Right forelimb (tissue), 1 donor: ENCODE results near the gene RPS28.
"Not testable (repeated sequence)": the region's sequence is repeated elsewhere in the genome, so short reads cannot be mapped to it uniquely, and the experiment has no call there.

Experiments used
- DNase-seq: peaks from one replicate; pipeline ENCODE4 v3.0.0-alpha.2; 2018

Gene RPS28

DNA sequence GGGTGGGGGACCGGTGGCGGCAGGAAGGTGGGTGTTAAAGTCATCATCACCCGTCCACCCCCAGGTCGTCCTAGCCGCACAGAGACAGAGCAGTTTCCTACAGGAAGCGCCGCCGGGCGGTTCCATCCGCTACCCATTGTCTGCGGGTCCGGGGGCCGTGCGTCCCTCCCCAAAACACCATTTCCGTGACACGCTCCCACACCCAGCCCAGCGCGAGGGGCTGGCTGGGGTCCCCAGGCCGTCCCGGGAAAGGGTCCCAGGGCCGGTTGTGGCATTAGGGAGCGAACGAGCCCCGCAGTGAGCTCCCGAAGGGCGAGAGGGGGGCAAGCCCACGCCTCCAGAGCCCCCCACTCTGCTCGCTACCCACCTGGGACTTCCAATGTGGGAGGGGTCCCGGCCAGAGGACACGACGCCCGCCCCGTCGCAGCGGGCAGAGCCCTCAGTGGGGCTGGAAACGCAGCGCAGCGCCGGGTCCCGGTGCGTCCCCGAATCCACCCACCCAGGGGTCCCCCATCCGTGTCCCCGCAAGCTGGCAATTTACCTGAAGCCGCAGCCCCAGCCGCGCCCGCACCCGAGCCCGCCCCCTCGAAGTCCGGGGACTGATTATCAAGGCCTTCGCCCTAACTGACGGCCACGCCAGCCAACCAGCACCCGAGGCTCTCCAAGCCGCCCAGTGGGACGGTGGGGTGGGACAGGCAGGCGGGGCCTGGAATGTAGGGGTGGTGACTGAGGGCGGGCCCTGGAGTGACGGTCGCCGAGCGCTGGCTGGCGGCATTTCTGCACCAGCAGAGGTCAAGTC is 21.6 kb downstream of the RPS28 start, which contains the start of gene KANK3:
Gene KANK3 (minus strand): TSS at position 579 of the 799 bp plus-strand sequence. CDS start 5,434 bp downstream, outside the sequence.
- DNase-seq: peak; percentile 86

DNA sequence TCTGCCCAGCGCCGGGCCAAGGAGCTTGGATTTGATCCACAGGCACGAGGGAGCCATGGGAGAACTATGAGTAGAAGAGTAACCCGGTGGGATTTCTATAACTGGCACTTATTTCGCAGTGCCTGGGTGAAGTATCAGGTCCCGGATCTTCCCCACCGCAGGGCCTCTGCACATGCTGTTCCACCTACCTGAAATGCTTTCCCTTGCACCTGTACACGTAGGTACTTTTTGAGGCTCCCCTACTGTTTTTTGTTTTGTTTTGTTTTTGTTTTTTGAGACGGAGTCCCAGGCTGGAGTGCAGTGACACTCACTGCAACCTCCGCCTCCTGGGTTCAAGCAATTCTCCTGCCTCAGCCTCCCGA is 22.2 kb downstream of the RPS28 start:
- no peak for DNase-seq

DNA sequence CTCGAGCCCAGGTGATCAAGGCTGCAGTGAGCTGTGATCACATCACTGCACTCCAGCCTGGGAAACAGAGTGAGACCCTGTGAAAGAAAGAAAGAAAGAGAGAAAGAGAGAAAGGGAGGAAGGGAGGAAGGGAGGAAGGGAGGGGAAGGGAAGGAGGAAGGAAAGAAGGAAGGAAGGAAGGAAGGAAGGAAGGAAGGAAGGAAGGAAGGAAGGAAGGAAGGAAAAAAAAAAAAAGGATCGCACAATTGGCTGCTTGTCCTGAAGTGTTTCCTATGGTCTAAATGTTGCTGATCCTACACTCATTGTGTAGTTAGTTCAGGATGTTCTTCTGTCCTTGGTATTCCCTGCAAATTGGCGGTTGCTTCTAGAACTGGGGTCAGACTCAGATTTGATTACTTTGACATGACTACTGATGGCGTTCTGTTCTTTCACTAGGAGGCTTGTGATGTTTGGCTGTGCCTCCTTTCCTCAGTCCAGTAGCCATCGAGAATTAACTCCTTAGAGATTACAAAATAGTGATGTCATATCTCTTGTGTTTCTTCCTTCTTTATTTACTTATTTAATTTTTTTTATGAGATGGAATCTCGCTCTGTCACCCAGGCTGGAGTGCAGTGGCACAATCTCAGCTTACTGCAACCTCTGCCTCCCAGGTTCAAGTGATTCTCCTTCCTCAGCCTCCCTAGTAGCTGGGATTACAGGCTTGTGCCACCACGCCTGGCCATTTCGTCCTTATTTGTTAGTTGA is 28.5 kb downstream of the RPS28 start:
- DNase-seq: not testable (repeated sequence)

DNA sequence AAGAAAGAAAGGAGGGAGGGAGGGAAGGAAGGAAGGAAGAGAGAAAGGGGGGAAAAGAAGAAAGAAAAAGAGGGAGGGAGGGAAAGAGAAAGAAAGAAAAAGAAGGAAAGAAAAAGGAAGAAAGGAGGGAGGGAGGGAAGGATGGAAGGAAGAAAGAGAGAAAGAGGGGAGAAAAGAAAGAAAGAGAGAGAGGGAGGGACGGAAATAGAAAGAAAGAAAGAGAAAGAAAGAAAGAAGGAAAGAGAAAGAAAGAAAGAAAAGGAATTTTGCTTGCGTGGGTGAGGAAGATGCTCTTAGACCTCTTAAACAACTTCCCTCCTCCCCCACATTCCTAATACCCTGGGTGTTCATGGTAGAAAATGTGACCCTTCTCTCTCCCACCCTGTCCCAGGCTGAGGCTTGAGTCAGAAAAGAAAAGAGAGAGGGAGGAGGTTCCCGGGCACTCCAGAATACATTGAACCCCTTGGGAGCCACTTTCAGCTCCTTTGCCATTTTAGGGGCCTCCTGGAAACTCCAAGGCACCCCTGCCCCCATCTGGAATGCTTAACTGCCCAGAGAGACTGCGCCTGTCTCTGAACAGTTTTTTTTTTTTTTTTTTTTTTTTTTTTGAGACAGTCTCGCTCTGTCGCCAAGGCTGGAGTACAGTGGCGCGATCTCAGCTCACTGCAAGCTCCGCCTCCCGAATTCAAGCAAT is 31.0 kb downstream of the RPS28 start:
- no peak for DNase-seq

DNA sequence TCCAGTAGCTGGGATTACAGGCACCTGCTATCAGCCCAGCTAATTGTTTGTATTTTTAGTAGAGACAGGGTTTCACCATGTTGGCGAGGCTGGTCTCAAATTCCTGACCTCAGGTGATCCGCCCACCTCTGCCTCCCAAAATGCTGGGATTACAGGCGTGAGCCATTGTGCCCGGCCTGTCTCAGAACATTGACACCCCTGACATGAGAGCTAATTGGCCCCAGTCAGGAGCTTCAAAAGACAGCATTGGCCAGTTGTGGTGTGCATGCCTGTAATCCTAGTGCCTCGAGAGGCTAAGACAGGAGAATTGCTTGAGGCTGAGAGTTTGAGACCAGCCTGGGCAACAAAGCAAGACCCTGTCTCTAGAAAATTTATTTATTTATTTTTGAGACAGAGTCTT is 31.5 kb downstream of the RPS28 start:
- DNase-seq: not testable (repeated sequence)

DNA sequence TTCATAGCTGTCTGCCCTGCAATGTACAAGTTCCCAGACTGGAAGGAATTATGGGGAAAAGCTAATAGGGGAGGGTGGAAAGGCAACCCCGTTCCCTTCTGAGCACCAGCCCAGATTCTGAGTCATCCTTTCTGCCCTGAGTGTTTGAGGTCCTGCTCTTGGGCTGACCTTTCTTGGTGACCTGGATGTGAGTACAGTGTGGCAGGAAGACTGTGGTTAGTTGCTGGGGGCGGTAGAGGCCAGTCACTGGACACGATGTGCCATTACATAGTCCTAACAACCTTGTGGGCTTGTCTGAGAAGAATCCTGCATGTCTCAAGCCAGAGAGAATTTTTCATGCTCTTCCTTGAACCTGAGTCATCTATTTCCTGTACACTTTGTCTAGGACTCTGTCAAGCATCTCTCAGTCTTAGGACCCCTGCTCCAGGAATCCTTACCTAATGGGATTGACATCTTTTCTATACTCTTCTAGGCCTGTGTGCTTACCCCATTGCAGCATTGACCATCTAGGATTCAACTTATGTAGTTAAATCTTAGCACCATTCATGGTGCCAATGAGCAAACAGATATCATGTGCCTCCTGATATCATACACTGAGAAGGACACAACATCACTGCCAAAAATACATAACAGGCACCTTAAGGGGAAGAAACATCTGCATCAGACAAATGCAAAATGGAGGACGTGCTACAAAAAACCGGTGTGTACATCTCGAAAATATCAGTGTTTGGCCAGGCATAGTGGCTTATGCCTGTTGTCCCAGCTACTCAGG is 34.5 kb downstream of the RPS28 start:
- no peak for DNase-seq

DNA sequence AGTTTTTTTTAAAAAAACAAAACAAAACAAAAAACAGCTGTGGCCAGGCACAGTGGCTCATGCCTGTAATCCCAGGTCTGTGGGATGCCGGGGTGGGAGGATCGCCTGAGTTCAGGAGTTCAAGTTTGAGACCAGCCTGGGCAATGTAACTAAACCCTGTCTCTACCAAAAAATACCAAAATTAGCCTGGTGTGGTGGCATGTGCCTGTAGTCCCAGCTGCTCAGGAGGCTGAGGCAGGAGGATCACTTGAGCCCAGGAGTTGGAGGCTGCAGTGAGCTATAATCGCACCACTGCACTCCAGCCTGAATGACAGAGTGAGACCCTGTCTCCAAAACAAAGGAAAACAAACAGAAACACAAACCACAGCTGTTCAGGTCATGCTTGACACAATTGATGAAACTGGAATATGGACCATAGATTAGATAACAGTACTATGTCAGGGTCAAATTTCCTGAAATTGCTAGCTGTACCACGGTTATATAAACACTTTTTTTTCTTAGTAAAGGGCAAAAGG is 35.8 kb downstream of the RPS28 start:
- DNase-seq: no peak

DNA sequence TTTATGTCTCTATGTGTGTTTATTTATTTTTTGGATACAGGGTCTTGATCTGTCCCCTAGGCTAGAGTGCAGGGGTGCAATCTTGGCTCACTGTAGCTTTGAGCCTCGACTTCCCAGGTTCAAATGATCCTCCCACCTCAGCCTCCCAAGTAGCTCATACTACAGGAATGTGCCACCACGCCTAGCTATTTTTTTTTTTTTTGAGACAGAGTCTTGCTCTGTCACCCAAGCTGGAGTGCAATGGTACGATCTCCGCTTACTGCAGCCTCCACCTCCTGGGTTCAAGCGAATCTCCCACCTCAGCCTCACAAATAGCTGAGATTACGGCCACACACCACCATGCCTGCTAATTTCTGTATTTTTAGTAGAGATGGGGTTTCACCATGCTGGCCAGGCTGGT is 37.7 kb downstream of the RPS28 start:
- DNase-seq: no peak

DNA sequence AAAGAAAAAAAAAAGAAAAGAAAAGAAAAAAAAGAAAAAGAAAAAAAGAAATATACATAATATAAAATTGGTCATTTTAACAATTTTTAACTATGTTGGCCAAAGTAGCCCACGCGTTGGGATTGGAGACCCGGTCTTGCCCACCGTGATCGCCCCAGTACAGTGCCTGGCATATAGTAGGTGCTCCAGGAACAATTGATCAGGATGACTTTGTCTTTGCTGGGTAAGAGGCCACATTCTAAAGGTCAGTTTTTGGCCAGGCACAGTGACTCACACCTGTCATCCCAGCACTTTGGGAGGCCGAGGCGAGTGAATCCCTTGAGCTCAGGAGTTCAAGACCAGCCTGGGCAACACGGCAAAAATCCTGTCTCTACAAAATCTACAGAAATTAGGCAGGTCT is 38.9 kb downstream of the RPS28 start:
- no peak for DNase-seq

DNA sequence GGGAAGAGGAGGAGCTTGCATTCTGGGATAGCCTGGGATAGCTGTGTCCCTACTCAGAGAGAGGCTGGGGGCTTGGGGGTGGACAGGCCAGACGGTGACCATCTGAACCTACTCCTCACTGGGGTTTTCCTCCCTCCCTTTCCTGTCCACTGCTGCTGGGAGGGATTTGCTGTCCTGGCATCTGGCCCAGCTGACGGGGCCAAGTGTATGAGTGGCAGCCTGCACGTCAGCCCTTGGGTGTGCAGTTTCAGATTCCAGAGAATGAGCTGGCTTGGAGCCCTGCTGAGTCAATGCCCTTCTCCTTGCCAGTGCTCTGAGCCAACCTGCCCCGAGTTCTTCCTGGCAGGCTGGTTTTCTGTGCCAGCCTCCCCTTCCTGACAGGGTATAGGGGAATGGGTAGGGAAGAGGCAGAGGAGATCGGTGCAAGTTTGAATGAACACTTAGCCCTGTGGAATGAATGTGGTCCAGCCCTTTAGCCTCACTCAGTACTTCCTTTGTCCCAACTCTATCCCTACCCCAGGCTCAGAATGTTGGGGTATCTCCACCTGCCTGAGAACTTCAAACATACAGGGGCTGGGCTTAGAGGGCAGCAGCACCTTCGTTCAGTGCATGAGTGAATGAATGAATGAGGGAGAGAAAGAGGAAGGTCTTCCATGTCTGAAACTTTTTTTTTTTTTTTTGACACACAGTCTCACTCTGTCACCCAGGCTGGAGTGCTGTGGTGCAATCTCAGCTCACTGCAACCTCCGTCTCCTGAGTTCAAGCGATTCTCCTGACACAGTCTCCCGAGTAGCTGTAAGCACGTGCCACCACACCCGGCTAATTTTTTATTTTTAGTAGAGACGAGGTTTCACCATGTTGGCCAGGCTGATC is 40.9 kb downstream of the RPS28 start:
- peak; percentile 86 for DNase-seq

DNA sequence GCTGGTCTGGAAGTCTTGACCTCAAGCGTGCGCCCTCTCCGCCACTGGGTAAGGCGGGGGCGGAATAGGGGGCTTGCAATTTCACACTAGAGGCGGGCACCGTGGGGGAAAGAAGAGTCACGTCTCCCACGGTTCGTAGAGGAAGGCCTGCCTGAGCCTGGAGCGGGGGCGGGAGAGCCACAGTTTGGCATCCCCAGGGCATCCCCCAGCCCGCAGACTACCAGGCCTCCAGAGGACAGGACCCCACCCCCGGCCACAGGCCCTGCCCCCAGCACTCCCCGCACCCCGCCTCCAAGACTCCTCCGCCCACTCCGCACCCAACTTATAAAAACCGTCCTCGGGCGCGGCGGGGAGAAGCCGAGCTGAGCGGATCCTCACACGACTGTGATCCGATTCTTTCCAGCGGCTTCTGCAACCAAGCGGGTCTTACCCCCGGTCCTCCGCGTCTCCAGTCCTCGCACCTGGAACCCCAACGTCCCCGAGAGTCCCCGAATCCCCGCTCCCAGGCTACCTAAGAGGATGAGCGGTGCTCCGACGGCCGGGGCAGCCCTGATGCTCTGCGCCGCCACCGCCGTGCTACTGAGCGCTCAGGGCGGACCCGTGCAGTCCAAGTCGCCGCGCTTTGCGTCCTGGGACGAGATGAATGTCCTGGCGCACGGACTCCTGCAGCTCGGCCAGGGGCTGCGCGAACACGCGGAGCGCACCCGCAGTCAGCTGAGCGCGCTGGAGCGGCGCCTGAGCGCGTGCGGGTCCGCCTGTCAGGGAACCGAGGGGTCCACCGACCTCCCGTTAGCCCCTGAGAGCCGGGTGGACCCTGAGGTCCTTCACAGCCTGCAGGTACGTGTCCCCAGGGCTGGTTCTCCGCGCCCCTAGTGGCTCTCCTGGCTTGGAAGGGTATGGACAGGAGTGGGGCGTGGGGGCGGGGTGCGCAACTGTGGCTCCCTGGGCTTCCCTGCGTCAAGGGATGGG is 42.8 kb downstream of the RPS28 start, which contains the start of gene ANGPTL4:
Gene ANGPTL4 (plus strand): TSS at position 353 of the 969 bp plus-strand sequence. CDS start 167 bp downstream, at position 520.
- peak; percentile 83 for DNase-seq

DNA sequence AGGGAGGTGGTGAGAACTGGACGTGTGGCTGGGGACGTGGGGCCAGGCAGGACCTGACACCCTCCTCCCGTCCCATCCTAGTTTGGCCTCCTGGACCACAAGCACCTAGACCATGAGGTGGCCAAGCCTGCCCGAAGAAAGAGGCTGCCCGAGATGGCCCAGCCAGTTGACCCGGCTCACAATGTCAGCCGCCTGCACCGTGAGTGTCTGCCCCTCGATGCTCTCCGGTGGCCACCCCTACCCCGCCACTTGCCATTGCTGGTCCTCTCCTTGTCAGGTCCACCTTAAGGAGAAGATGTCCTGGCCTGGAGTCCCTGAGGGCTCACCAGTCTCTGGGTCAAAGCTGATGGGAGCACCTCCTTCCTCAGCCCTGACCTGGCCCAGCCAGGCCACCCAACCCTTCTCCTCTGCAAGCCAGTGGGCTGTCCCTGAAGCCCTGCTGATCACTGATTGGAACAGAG is 44.9 kb downstream of the RPS28 start:
- DNase-seq: no peak

DNA sequence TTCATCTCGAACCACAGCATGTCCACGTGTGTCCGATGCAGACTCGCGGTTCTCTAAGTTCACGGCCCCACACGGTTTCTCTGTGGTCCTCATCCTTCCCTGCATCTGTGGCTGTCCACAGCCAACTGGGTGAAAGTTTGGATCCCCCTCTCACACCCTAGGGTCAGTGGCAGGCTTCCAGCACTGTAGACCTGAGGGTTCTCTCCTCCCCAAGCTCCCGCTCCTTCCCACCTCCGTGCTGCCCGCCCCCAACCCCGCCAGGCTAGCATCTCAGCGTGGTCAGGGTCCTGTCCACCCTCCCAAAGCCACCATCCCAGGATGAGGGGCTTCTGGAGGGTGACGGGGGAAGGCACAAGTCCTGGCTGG is 45.6 kb downstream of the RPS28 start:
- no peak for DNase-seq

DNA sequence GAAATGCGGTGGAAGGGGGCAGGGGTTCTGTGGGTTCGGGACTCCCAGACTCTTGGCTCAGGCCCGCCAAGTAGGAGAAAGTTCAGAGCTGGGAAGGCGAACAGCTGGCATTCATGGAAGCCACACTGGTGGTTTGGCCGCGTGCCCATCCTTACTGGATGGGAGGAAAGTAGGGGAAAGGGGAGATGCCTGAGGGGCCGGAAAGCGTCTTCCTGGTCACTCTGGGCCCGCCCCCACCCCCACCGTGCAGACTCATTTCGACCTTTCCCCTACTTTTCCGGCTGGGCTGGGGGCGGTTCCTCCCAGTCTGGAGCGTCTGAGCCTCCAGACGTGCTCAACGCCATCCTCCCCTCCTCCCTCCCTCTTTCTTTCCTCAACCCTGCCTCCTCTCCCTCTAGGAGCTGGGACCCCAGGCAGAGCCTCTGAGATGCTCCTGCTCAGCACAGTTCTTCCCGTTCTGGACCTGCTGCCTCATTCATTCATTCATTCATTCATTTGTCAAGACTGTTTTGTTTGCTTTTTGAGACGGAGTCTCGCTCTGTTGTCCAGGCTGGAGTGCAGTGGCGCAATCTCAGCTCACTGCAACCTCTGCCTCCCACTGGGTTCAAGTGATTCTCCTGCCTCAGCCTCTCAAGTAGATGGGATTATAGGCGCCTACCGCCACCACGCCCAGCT is 46.2 kb downstream of the RPS28 start:
- DNase-seq: peak; percentile 91

DNA sequence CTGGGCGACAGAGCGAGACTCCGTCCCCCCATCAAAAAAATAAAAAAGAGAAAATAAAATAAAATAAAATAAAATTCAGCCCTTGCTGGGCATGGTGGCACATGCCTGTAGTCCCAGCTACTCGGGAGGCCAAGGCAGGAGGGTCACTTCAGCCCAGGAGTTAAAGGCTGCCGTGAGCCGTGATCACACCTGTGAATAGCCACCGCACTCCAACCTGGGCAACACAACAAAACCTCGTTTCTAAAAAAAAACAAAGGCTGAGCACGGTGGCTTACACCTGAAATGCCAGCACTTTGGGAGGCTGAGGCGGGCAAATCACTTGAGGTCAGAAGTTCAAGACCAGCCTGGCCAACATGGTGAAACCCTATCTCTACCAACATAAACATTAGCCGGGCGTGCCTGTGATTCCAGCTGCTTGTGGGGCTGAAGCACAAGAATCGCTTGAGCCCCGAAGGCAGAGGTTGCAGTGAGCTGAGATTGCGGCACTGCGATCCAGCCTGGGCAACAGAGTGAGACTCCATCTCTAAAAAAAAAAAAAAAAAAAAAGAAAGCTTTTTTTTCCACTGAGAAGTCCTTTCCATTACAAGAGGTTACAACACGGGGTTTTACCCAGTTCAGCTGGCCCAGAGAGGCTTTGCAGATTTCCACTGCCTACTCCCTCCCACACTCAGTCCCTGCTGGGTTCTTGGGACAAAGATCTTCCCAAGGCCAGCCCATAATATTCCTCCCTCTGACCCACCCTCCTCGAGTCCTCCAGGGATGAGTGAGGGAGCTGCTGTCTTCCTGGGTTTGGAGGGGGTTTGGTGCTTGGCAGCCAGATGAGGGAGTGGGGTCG is 49.1 kb downstream of the RPS28 start:
- no peak for DNase-seq

DNA sequence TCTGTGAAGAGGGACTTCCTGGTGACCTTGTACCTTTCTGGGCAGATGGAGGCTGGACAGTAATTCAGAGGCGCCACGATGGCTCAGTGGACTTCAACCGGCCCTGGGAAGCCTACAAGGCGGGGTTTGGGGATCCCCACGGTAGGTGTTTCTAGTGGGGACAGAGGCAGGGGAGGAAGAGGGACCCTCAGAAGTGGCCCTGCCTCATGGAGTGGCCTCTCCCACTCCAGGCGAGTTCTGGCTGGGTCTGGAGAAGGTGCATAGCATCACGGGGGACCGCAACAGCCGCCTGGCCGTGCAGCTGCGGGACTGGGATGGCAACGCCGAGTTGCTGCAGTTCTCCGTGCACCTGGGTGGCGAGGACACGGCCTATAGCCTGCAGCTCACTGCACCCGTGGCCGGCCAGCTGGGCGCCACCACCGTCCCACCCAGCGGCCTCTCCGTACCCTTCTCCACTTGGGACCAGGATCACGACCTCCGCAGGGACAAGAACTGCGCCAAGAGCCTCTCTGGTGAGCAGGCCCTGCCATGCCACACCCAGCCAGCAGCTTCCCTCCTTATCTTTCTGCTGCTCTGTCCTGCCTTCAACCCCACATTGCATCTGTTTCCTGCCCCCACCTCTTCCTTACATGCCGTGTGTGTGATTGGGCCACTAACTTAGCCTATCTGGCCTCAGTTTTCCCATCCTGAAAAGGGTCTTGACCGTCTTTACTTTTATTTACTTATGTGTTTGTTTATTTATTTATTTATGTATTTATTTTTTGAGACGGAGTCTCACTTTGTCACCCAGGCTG is 49.9 kb downstream of the RPS28 start:
- no peak for DNase-seq
